ENCODE results near the gene PLA2G4B.

- no peak for TF ChIP-seq EZH2phosphoT487 (IDR thresholded peaks at IDR 0.05; ENCODE audit: insufficient read depth, low read depth)
- TF ChIP-seq EZH2 (IDR thresholded peaks at IDR 0.05; ENCODE audit: insufficient read depth, poor library complexity, severe bottlenecking), result no peak
Measured at GRCh38 chr15:41865490-41866055, 26.9 kb downstream of the PLA2G4B start.
